GM23338 (cell line): ENCODE measurements around the gene PKNOX2. TPM values are rescaled to one million over a fixed set of nuclear protein-coding genes. Genes with fewer than 3 reads are reported as not detected.

Experiments used
- ATAC-seq: fragments of 200-7000 bp; cut with Tn5 transposase; 3 replicates; pipeline ENCODE4 v1.9.1; 2020
- DNase-seq: peaks from one replicate; pipeline ENCODE4 v3.0.0-alpha.2; 2015; ENCODE audit warnings: low spot score
- H2AFZ ChIP-seq: fragments of 200-600 bp; sonication (generic); 2 replicates; pipeline ENCODE4 v1.8.0; 2016; ENCODE audit warnings: antibody characterized with exemption, mild to moderate bottlenecking, moderate library complexity
- H3F3A ChIP-seq: fragments of 200-600 bp; sonication (generic); replicated peaks from 2 replicates; pipeline ENCODE4 v1.8.0; 2017; ENCODE audit warnings: antibody characterized with exemption, mixed run types, low read depth
- H3K27ac ChIP-seq: fragments of 200-600 bp; sonication (generic); 2 replicates; pipeline ENCODE4 v1.6.1; 2016; ENCODE audit warnings: low read depth
- H3K27me3 ChIP-seq: fragments of 200-600 bp; sonication (generic); 2 replicates; pipeline ENCODE4 v1.8.0; 2016; ENCODE audit warnings: mild to moderate bottlenecking, mixed run types, moderate library complexity; ENCODE audit not compliant: insufficient read depth
- H3K36me3 ChIP-seq: fragments of 200-600 bp; sonication (generic); 2 replicates; pipeline ENCODE4 v1.8.0; 2016; ENCODE audit warnings: mild to moderate bottlenecking; ENCODE audit not compliant: insufficient read depth
- H3K4me1 ChIP-seq: fragments of 200-600 bp; sonication (generic); 2 replicates; pipeline ENCODE4 v1.8.0; 2016; ENCODE audit warnings: mild to moderate bottlenecking, moderate library complexity; ENCODE audit not compliant: insufficient read depth
- H3K4me2 ChIP-seq: fragments of 200-600 bp; sonication (generic); 2 replicates; pipeline ENCODE4 v1.7.1; 2017; ENCODE audit warnings: mixed run types
- H3K4me3 ChIP-seq: fragments of 200-600 bp; sonication (generic); 2 replicates; pipeline ENCODE4 v1.6.1; 2016; ENCODE audit warnings: mixed run types
- H3K79me2 ChIP-seq: fragments of 200-600 bp; sonication (generic); replicated peaks from 2 replicates; pipeline ENCODE4 v1.8.0; 2017; ENCODE audit warnings: mild to moderate bottlenecking; ENCODE audit not compliant: insufficient read depth
- H3K9me2 ChIP-seq: fragments of 200-600 bp; sonication (generic); 2 replicates; pipeline ENCODE4 v1.8.0; 2017; ENCODE audit not compliant: insufficient read depth
- H4K20me1 ChIP-seq: fragments of 200-600 bp; sonication (generic); replicated peaks from 2 replicates; pipeline ENCODE4 v1.8.0; 2017; ENCODE audit warnings: mild to moderate bottlenecking; ENCODE audit not compliant: insufficient read depth
- H3K27ac Mint-ChIP-seq: 2 replicates; pipeline ENCODE4 v1.8.0; 2020; ENCODE audit warnings: inconsistent platforms, mild to moderate bottlenecking, moderate library complexity, mixed read lengths
- H3K27me3 Mint-ChIP-seq: 3 replicates; pipeline ENCODE4 v1.8.0; 2022; ENCODE audit warnings: low read depth, mild to moderate bottlenecking, moderate library complexity, mixed read lengths, inconsistent platforms; ENCODE audit not compliant: insufficient read depth, poor library complexity
- H3K36me3 Mint-ChIP-seq: 3 replicates; pipeline ENCODE4 v1.8.0; 2021; ENCODE audit warnings: low read depth, mild to moderate bottlenecking, inconsistent platforms, moderate library complexity, mixed read lengths
- H3K4me1 Mint-ChIP-seq: 3 replicates; pipeline ENCODE4 v1.8.0; 2020; ENCODE audit warnings: mild to moderate bottlenecking, inconsistent platforms, mixed read lengths
- H3K4me3 Mint-ChIP-seq: 3 replicates; pipeline ENCODE4 v1.8.0; 2021; ENCODE audit warnings: moderate library complexity, mild to moderate bottlenecking, inconsistent platforms, mixed read lengths
- H3K9me3 Mint-ChIP-seq: 3 replicates; pipeline ENCODE4 v1.8.0; 2020; ENCODE audit warnings: moderate library complexity, mild to moderate bottlenecking, inconsistent platforms, mixed read lengths
- CREB1 ChIP-seq: fragments of 250-450 bp; sonication (Bioruptor Pico); IDR thresholded peaks from 2 replicates; pipeline ENCODE4 v1.5.0; 2020; ENCODE audit warnings: low read depth, mild to moderate bottlenecking, moderate library complexity
- ETS1 ChIP-seq: IDR thresholded peaks from 2 replicates; pipeline ENCODE4 v1.6.1; 2016; ENCODE audit warnings: antibody characterized with exemption
- EZH2 ChIP-seq: fragments of 200-600 bp; sonication (generic); IDR thresholded peaks from one replicate; pipeline ENCODE4 v1.8.0; 2017; ENCODE audit warnings: antibody characterized with exemption, mild to moderate bottlenecking, low read depth; ENCODE audit not compliant: unreplicated experiment
- EZH2phosphoT487 ChIP-seq: fragments of 200-600 bp; sonication (generic); IDR thresholded peaks from one replicate; pipeline ENCODE4 v1.8.1; 2018; ENCODE audit warnings: antibody characterized with exemption; ENCODE audit not compliant: unreplicated experiment
- POLR2AphosphoS5 ChIP-seq: IDR thresholded peaks from 2 replicates; pipeline ENCODE4 v1.6.1; 2016; ENCODE audit warnings: antibody characterized with exemption, low read depth
- REST ChIP-seq: IDR thresholded peaks from one replicate; pipeline ENCODE4 v1.6.1; 2018; ENCODE audit warnings: antibody characterized with exemption; ENCODE audit not compliant: unreplicated experiment
- STAT1 ChIP-seq: IDR thresholded peaks from one replicate; pipeline ENCODE4 v1.6.1; 2016; ENCODE audit warnings: antibody characterized with exemption; ENCODE audit not compliant: unreplicated experiment
- ZNF114 ChIP-seq: fragments of 250-450 bp; sonication (Bioruptor Pico); IDR thresholded peaks from 2 replicates; pipeline ENCODE4 v1.5.0; 2020; ENCODE audit warnings: mild to moderate bottlenecking, moderate library complexity
- ZNF331 ChIP-seq: fragments of 250-450 bp; sonication (Bioruptor Pico); IDR thresholded peaks from 2 replicates; pipeline ENCODE4 v1.5.0; 2020; ENCODE audit warnings: low read depth, mild to moderate bottlenecking, moderate library complexity
- ZNF462 ChIP-seq: fragments of 250-450 bp; sonication (Bioruptor Pico); IDR thresholded peaks from 2 replicates; pipeline ENCODE4 v1.5.0; 2020; ENCODE audit warnings: mild to moderate bottlenecking, moderate library complexity
- polyA plus RNA-seq: library from polyadenylated mRNA; unstranded; fragments of >200 nt; fragmentation: Nextera tagmentation; extraction: Ambion mirVana; gene quantifications from 2 replicates; pipeline ENCODE4 v1.2.1, GENCODE V29; 2016
- total RNA-seq: library from RNA; depleted of rRNA; stranded (reverse); fragments of >200 nt; shearing (Covaris generic); gene quantifications from 2 replicates; pipeline ENCODE4 v1.2.3, GENCODE V29; 2014

Gene PKNOX2
- total and polyA plus RNA-seq, 2 experiments from 2014 or later, result 0.42 to 0.83 TPM

- Histone ChIP-seq H3K4me3 (no peak overlapping the region), H3K9me2 (no peaks in the 10 kb centered on the region), H3K4me1 (peaks cover 49% of the 10 kb centered on the region), H3F3A (peaks cover 13% of the 10 kb centered on the region; the same call in 1 of the 2 replicates), H3K27me3 (peaks cover 67% of the 10 kb centered on the region), H3K79me2 (no peaks in the 10 kb centered on the region), H3K36me3 (no peaks in the 10 kb centered on the region), H3K27ac (no peak overlapping the region), H2AFZ (no peak overlapping the region), H3K4me2 (peak overlapping the region; percentile 97), H4K20me1 (no peaks in the 10 kb centered on the region)
- no peaks in the 10 kb centered on the region for H3K9me3 Mint-ChIP-seq
- no peaks in the 10 kb centered on the region for H3K36me3 Mint-ChIP-seq
- H3K4me3 Mint-ChIP-seq, result peak overlapping the region; percentile 3; the same call in 1 of the 3 replicates
- no peak for ATAC-seq
- no peak overlapping the region for H3K27ac Mint-ChIP-seq
- H3K4me1 Mint-ChIP-seq, result peaks cover 55% of the 10 kb centered on the region
- no peak for DNase-seq
- peaks cover 70% of the 10 kb centered on the region for H3K27me3 Mint-ChIP-seq
- TF ChIP-seq EZH2phosphoT487 (no peak), EZH2 (peak; percentile 23)
These were observed 4.4 kb downstream of the PKNOX2 start for GRCh38 chr11:125168918-125169456.

GRCh38 chr11:125170001-125170509 lies 5.5 kb downstream of the PKNOX2 start:
- Histone ChIP-seq H3K4me3 (peak overlapping the region; percentile 37; the same call in 1 of the 2 replicates), H3K9me2 (no peaks in the 10 kb centered on the region), H3K79me2 (no peaks in the 10 kb centered on the region), H4K20me1 (no peaks in the 10 kb centered on the region), H3K27ac (no peak overlapping the region), H3K36me3 (no peaks in the 10 kb centered on the region), H3K4me2 (peak overlapping the region; percentile 97), H2AFZ (peak overlapping the region; percentile 92), H3F3A (peaks cover 11% of the 10 kb centered on the region; the same call in 1 of the 2 replicates), H3K27me3 (peaks cover 67% of the 10 kb centered on the region), H3K4me1 (peaks cover 49% of the 10 kb centered on the region)
- Mint-ChIP-seq H3K4me3 (peak overlapping the region; percentile 31), H3K27me3 (peaks cover 66% of the 10 kb centered on the region), H3K4me1 (peaks cover 53% of the 10 kb centered on the region), H3K27ac (no peak overlapping the region), H3K9me3 (no peaks in the 10 kb centered on the region), H3K36me3 (no peaks in the 10 kb centered on the region)
- peak; percentile 2; the same call in 1 of the 3 replicates for ATAC-seq
- DNase-seq, result peak; percentile 30
- TF ChIP-seq CREB1 (CRISPR knock-in tag) (no peak), REST (no peak), ZNF462 (no peak), ZNF114 (CRISPR knock-in tag) (no peak), STAT1 (no peak), POLR2AphosphoS5 (no peak), ZNF331 (no peak), ETS1 (no peak), EZH2 (no peak)
